ENCODE measurements around the gene PAQR8.

GRCh38 chr6:52417675-52418111 is 55.7 kb downstream of the PAQR8 start:
- no peak for TF ChIP-seq CTCF (IDR thresholded peaks at IDR 0.05; ENCODE audit: poor library complexity, severe bottlenecking)
- TF ChIP-seq RAD21 (conservative IDR thresholded peaks at IDR 0.05): no peak
- TF ChIP-seq EZH2 (IDR thresholded peaks at IDR 0.05; ENCODE audit: borderline replicate concordance, insufficient read depth, low read length, poor library complexity, severe bottlenecking): no peak
- TF ChIP-seq MXI1 (conservative IDR thresholded peaks at IDR 0.05; ENCODE audit: poor library complexity, severe bottlenecking): no peak
- TF ChIP-seq EP300 (conservative IDR thresholded peaks at IDR 0.05; ENCODE audit: poor library complexity, severe bottlenecking): no peak
